Testis (tissue), 2 donors: ENCODE results near the gene NT5M.
"Not testable (repeated sequence)": the region's sequence is repeated elsewhere in the genome, so short reads cannot be mapped to it uniquely, and the experiment has no call there.

Experiments
- POLR2A ChIP-seq: fragments of 450-650 bp; IDR thresholded peaks from one replicate; pipeline ENCODE4 v1.6.1; 2017; ENCODE audit warnings: antibody characterized with exemption, mild to moderate bottlenecking, moderate library complexity
- TF ChIP-seq, protein P1 (sequence below), 3 experiments: fragments of 450-650 bp in 2 of 3; fragments of 200-600 bp in 1 of 3; sonication (generic) in 1 of 3; IDR thresholded peaks; one replicate each; pipeline ENCODE4 v1.5.1; 2016 to 2019; ENCODE audit warnings: antibody characterized with exemption in 3 of 3, mild to moderate bottlenecking in 2 of 3, moderate library complexity in 1 of 3

DNA sequence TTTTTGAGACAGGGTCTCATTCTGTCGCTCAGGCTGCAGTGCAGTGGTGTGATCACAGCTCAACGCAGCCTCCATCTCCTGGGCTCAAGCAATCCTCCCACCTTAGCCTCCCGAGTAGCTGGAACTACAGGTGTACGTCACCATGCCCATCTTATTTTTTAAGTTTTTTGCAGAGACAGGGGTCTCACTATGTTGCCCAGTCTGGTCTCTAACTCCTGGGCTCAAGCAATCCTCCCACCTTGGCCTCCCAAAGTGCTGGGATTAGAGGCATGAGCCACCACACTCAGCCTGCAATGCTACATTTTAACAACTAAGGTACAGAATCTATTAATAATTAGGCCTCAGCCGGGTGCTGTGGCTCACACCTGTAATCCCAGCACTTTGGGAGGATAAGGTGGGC, 25.7 kb upstream of the NT5M start:
- TF ChIP-seq POLR2A: not testable (repeated sequence)
- TF ChIP-seq, protein P1, sequence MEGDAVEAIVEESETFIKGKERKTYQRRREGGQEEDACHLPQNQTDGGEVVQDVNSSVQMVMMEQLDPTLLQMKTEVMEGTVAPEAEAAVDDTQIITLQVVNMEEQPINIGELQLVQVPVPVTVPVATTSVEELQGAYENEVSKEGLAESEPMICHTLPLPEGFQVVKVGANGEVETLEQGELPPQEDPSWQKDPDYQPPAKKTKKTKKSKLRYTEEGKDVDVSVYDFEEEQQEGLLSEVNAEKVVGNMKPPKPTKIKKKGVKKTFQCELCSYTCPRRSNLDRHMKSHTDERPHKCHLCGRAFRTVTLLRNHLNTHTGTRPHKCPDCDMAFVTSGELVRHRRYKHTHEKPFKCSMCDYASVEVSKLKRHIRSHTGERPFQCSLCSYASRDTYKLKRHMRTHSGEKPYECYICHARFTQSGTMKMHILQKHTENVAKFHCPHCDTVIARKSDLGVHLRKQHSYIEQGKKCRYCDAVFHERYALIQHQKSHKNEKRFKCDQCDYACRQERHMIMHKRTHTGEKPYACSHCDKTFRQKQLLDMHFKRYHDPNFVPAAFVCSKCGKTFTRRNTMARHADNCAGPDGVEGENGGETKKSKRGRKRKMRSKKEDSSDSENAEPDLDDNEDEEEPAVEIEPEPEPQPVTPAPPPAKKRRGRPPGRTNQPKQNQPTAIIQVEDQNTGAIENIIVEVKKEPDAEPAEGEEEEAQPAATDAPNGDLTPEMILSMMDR (IDR thresholded peaks at IDR 0.05): not testable (repeated sequence)
